GM21447 (cell line): Measurements from ENCODE around the gene CASP2.
A peak's percentile ranks its signal among the peaks of the same experiment; 100 is the strongest.

Source experiments
- ATAC-seq: cut with Tn5 transposase; IDR thresholded peaks from one replicate; pipeline ENCODE4 v1.9.1; 2021; ENCODE audit not compliant: unreplicated experiment

The CASP2 gene

GRCh38 chr7:143287935-143288826 lies at the start of gene CASP2:
CASP2 (plus strand) TSS chr7:143288351; CDS start chr7:143288456, 105 bp downstream.
- peak; percentile 82 for ATAC-seq

GRCh38 chr7:143239813-143240212 lies 48.3 kb upstream of the CASP2 start:
- no peak for ATAC-seq

- peak; percentile 90 for ATAC-seq
Measured at GRCh38 chr7:143240291-143241168, 47.6 kb upstream of the CASP2 start.

DNA sequence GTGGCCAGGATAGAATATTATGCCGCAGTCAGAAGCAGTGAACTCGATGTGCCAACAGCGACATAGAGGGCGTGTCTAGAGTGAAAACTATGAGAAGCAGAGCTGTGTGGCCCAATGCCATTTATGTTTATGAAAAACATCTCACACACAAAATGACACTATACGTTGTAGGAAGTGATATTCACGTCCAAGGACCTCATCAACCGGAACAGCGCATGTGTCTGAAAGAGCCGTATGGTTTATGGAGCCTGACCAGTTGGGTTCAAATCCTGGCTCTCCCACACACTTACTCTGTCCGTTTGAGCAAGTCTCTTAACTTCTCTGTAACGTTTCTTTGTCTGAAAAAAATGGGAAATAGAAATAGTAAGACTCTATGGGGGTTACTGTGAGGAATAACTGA lies 45.8 kb upstream of the CASP2 start:
- no peak for ATAC-seq

DNA sequence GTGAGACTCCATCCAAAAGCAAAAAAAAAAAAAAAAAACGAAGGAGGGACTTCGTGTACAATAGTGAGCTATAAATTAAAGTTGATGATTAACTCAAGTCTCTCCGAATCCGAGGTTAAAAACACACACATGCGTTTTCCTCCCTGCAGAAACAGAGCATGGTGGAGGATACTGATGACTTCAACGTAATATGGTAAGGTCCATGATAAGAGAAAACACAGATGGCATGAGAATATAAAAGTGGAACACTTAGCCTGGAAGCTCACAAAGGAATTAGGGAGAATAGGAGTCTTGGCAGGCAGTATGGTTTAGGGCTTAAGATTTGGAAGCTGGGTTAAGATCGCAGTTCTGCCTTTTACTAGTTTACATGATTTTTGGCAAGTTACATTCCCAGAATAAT lies 45.0 kb upstream of the CASP2 start:
- no peak for ATAC-seq

DNA sequence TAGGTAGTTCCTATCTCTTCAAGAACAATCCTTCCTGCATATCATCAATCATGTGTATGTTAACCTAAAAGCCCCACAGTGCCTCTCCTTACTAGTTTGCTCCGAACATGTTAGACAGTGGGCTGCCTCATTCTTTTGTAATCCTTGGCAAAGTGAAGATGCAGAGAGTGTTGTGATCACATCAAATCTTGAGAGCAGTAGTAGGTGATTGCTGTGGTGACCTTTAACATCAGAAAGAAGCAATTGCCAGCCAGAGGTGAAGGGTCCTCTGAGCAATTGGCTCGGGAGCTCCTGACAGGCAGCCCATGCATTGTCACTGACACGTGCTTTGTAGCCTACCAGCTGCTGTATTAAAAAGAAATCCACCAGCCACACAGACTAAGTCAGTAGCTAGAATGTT lies 44.5 kb upstream of the CASP2 start:
- no peak for ATAC-seq

DNA sequence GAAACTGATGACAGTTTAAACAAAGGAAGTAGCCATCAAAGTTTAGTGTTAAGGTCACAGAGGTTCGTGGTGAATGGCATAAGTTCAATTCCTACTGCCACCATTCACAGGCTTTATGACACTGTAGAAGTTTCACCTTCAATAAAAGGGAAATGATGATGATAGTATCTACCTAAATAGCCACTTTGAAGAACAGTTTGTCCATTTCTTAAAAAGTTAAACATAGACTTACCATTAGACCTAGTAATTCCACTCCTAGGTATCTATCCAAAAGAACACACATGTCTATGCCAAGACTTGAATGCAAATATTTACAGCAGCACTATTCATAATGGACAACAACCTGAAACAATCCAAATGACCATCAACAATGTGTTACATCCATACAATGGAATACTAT lies 43.8 kb upstream of the CASP2 start:
- ATAC-seq: no peak

DNA sequence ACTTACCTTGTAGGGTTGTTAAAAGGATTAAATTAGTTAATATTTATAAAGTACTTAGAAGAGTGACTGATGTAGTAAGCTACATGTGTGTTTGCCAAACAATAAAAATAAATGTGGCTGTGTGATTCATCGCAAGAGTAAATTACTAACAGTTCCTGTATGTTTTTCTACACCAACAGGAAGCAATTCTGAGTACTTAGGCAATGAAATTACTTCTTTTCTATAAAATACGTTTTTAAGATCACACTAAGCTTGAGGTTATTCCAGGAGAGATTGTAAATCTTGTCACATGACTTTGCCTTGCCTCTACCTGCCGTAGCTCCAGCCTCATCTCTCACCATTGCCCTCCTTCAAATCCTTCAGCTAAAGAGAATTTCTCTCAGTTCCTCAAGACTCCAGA lies 43.0 kb upstream of the CASP2 start:
- no peak for ATAC-seq

DNA sequence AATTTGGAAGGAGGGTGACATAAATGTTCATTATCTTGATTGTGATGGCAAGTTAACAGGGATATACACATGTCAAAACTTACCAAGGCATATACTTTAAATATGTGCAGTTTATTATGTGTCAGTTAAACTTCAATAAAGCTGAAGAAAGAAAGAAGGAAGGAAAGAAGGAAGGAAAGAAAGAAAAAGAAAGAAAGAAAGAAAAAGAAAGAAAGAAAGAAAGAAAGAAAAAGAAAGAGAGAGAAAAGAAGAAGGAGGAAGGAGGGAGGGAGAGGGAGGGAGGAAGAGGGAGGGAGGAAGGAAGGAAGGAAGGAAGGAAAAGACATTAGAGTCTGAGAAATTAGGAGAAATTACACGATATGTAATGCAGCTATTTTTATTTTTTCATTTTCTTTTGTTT lies 40.8 kb upstream of the CASP2 start:
- no peak for ATAC-seq

GRCh38 chr7:143248761-143249354 lies 39.3 kb upstream of the CASP2 start:
- ATAC-seq: no peak

DNA sequence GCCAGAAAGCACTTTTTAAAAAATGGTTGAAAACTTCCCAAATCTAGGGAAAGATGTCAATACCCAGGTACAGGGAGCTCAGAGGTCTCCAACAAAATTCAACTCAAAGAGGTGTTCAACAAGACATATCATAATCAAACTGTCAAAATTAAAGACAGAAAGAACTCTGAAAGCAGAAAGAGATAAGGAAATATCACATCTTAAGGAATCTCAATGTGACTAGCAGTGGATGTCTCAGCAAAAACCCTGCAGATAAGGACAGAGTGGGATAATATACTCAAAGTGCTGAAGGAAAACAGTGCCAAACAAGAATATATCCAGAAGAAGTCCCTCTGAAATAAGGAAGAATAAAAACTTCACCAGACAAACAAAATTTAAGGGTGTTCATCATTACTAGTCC lies 38.0 kb upstream of the CASP2 start:
- no peak for ATAC-seq

DNA sequence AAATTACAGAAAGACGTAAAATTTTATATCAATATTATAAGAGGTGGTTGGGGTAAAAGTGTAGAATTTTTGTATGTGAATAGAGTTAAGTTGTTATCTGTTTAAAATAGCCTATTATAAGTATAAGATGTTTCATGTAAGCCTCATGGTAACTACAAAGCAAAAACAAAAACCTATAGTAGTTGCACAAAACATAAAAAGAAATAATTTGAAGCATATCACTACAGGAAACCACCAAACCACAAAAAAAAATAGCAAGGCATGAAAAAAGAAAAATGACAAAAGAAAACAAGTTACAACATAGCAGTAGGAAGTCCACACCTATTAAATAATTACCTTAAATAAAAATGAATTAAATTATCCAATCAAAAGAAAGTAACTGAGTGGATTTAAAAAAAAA lies 37.3 kb upstream of the CASP2 start:
- ATAC-seq: no peak

GRCh38 chr7:143252006-143252405 lies 36.1 kb upstream of the CASP2 start:
- ATAC-seq: no peak

DNA sequence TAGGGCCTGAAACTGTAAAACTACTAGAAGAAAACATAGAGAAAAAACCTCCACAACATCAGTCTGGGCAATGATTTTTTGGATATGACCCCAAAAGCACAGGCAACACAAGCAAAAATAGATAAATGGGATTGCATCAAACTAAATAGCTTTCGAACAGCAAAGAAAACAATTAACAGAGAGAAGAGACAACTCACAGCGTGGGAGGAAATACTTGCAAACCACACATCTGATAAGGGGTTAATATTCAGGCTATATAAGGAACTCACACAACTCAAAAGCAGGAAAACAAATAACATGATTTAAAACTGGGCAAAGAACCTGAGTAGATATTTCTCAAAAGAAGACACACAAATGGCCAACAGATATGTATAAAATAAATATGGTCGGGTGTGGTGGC lies 32.6 kb upstream of the CASP2 start:
- no peak for ATAC-seq

- peak; percentile 18 for ATAC-seq
Measured at GRCh38 chr7:143256325-143256724, 31.8 kb upstream of the CASP2 start.

DNA sequence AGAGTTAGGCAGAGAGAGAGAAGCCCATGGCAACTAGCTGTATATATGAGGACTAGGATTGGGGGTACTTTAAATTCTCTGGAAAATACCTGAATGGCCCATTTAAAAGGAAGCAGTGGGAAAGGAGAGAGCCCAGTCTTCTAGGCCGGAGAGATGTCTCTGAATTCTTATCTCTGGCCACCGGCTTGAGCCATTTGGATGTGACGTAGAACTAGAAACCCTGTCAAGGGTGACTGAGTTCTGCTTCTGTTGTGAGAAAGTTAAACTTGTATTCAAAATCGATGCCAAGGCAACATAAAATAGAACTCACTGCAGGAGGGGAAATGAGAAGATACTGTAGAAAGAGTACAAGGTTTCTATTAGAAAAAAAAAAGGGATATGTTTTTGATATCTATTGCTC lies 31.2 kb upstream of the CASP2 start:
- ATAC-seq: peak; percentile 79

DNA sequence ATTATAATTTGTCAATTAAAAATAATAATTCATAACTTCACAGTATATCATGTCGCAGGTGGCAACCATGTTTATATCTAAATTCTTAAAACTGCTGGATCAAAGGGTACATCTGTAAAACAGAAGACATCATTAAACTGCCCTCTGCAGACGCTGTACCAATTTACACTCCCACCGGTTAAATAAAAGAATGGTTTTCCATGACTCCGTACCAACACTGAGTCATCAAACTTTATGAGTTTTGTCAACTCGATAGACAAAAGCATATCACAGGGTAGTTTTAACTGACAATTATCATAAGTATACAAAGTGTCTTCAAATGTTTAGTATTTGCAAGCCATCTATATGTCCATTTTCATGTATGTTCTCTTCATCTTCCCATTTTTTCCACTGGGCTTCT lies 30.6 kb upstream of the CASP2 start:
- no peak for ATAC-seq

DNA sequence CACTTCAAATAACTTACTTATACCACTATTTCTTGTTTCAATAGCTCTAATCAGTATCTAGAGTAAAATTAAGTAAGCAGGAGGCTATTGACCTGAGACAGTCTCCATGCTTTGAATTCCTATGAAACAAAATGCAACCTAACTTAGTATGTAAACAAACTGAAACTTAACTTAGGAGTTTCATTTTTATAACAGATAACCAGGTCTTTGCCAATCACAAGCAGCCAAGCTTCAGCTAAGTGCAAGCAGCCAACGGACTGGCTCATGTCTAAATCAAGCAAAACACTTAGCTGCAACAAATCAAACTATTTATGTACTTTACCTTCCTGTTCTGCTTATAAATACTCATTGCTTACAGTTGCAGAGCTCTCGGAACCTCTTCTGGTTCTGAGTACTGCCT lies 29.3 kb upstream of the CASP2 start:
- peak; percentile 38 for ATAC-seq

DNA sequence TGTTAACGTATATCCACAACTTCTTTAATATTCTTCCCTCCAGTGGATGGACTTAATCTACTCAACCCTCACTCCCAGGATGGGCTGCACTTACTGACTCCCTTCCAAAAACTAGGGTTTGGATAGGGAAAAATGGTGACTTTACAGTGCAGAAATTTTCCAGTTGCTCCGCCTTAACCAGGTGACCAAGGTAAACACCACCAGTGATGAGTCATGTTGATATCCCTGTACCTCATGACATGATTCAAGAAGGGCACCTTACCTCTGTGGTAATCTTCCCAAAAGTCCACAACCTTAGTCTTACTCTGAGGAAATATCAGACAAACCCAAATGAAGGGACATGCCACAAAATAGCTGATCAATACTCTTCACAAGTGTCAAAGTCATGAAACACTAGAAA lies 28.4 kb upstream of the CASP2 start:
- no peak for ATAC-seq

DNA sequence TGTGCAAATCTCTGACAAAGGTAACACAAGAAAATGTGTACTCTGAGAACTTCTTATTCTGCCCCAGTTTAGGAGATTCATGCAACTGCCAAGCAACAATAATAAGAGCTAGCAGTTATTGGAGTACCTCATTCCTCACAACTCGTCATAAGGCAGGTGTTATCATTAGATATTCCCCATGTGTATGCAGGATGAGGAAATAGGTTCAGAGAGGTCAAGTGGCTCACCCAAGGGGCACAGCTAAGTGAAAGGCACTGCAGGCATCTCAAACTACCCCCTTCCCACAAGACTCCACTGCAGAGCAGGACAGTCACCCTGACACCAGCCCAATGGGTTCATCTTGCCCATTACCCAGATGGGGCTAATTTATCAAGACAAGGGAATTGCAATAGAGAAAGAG lies 26.2 kb upstream of the CASP2 start:
- no peak for ATAC-seq
